Naive B cell (primary cell): ENCODE measurements around the gene MYEOV. TPM values are rescaled to one million over a fixed set of nuclear protein-coding genes. Genes with fewer than 3 reads are reported as not detected.

ENCODE experiments used
- ATAC-seq, 2 donors: fragments of 150-1000 bp; cut with Tn5 transposase; 2 replicates each; pipeline ENCODE4 v1.10.0; 2021; ENCODE audit warnings: low read depth in 2 of 2, mild to moderate bottlenecking in 2 of 2, moderate library complexity in 2 of 2
- DNase-seq: peaks from one replicate; pipeline ENCODE4 v3.0.0; 2022
- H3K27ac Mint-ChIP-seq, 6 donors: one replicate each; pipeline ENCODE4 v1.8.0; 2020 to 2022; ENCODE audit warnings: mild to moderate bottlenecking in 6 of 6, mixed read lengths in 6 of 6, moderate library complexity in 5 of 6, inconsistent platforms in 2 of 6
- H3K27me3 Mint-ChIP-seq, 3 donors: one replicate each; pipeline ENCODE4 v1.8.0; 2021 to 2022; ENCODE audit warnings: mixed read lengths in 3 of 3, mild to moderate bottlenecking in 1 of 3
- H3K36me3 Mint-ChIP-seq, 2 donors: one replicate each; pipeline ENCODE4 v1.8.0; 2020 to 2022; ENCODE audit warnings: mixed read lengths in 2 of 2, inconsistent platforms in 1 of 2, mild to moderate bottlenecking in 1 of 2
- H3K4me1 Mint-ChIP-seq, 3 donors: one replicate each; pipeline ENCODE4 v1.8.0; 2020 to 2022; ENCODE audit warnings: mixed read lengths in 3 of 3, inconsistent platforms in 1 of 3, mild to moderate bottlenecking in 1 of 3, moderate library complexity in 1 of 3
- H3K4me3 Mint-ChIP-seq, 8 donors: one replicate each; pipeline ENCODE4 v1.8.0; 2020 to 2022; ENCODE audit warnings: mild to moderate bottlenecking in 8 of 8, mixed read lengths in 8 of 8, moderate library complexity in 8 of 8, inconsistent platforms in 2 of 8
- H3K9me3 Mint-ChIP-seq, 7 donors: one replicate each; pipeline ENCODE4 v1.8.0; 2020 to 2022; ENCODE audit warnings: mixed read lengths in 7 of 7, mild to moderate bottlenecking in 5 of 7, inconsistent platforms in 2 of 7, moderate library complexity in 1 of 7
- polyA plus RNA-seq, 6 donors: library from polyadenylated mRNA; unstranded; fragments of 300-500 nt; fragmentation: Illumina TruSeq; gene quantifications; one replicate each; pipeline ENCODE4 v1.2.3, GENCODE V29; 2021; ENCODE audit warnings: low read depth in 6 of 6

MYEOV gene
- polyA plus RNA-seq, 6 donors from 2014 or later, result 0.25 TPM; not detected in 5

- DNase-seq, result no peak
- peaks cover 0 to 7% of the 10 kb centered on the region in 2 donors for H3K36me3 Mint-ChIP-seq
- H3K4me1 Mint-ChIP-seq, result peaks cover 15 to 27% (median 21%) of the 10 kb centered on the region in 3 donors
- H3K4me3 Mint-ChIP-seq, result peak overlapping the region in 2 of 8 donors; percentile 53 to 69
- no peak for ATAC-seq
- peak overlapping the region in 3 of 6 donors; percentile 90 to 95 (median 94) for H3K27ac Mint-ChIP-seq
- H3K9me3 Mint-ChIP-seq, result peaks cover 3 to 6% (median 4%) of the 10 kb centered on the region in 7 donors
- H3K27me3 Mint-ChIP-seq, result no peaks in the 10 kb centered on the region
Measured at GRCh38 chr11:69339041-69339733, 45.2 kb downstream of the MYEOV start.

- ATAC-seq (no peak), DNase-seq (no peak)
- Mint-ChIP-seq H3K4me1 (peaks cover 15 to 27% (median 21%) of the 10 kb centered on the region in 3 donors), H3K4me3 (peak overlapping the region in 1 of 8 donors; percentile 52), H3K27ac (peak overlapping the region in 1 of 6 donors; percentile 53), H3K27me3 (no peaks in the 10 kb centered on the region), H3K9me3 (peaks cover 4 to 10% (median 7%) of the 10 kb centered on the region in 7 donors), H3K36me3 (peaks cover 0 to 7% of the 10 kb centered on the region in 2 donors)
Measured at GRCh38 chr11:69339983-69340565, 46.1 kb downstream of the MYEOV start.

GRCh38 chr11:69342588-69343330, 48.8 kb downstream of the MYEOV start:
- peaks cover 4 to 12% (median 7%) of the 10 kb centered on the region in 7 donors for H3K9me3 Mint-ChIP-seq

GRCh38 chr11:69343401-69344321, 49.7 kb downstream of the MYEOV start:
- Mint-ChIP-seq H3K27ac (peak overlapping the region in 2 of 6 donors; percentile 88 to 92), H3K9me3 (peaks cover 4 to 19% (median 11%) of the 10 kb centered on the region in 7 donors), H3K4me1 (peaks cover 4 to 10% (median 5%) of the 10 kb centered on the region in 3 donors), H3K4me3 (no peak overlapping the region), H3K27me3 (no peaks in the 10 kb centered on the region), H3K36me3 (peaks cover 3 to 7% of the 10 kb centered on the region in 2 donors)
- no peak for DNase-seq
- ATAC-seq, result no peak

More at GRCh38 chr11:69342588-69343330, 48.8 kb downstream of the MYEOV start:
- H3K36me3 Mint-ChIP-seq, result peaks cover 0 to 7% of the 10 kb centered on the region in 2 donors
- no peak overlapping the region for H3K27ac Mint-ChIP-seq
- DNase-seq, result no peak
- ATAC-seq, result no peak
- H3K4me3 Mint-ChIP-seq, result peak overlapping the region in 1 of 8 donors; percentile 67
- H3K4me1 Mint-ChIP-seq, result peaks cover 7 to 16% (median 11%) of the 10 kb centered on the region in 3 donors
- H3K27me3 Mint-ChIP-seq, result no peaks in the 10 kb centered on the region

- no peak for ATAC-seq
Measured at GRCh38 chr11:69344570-69345145, 50.7 kb downstream of the MYEOV start.

More at GRCh38 chr11:69344570-69345145, 50.7 kb downstream of the MYEOV start:
- peaks cover 5 to 28% (median 17%) of the 10 kb centered on the region in 7 donors for H3K9me3 Mint-ChIP-seq
- H3K4me1 Mint-ChIP-seq, result peaks cover 0 to 2% (median 0%) of the 10 kb centered on the region in 3 donors
- DNase-seq, result no peak
- H3K27me3 Mint-ChIP-seq, result no peaks in the 10 kb centered on the region
- H3K27ac Mint-ChIP-seq, result peak overlapping the region in 2 of 6 donors; percentile 70 to 76
- no peak overlapping the region for H3K4me3 Mint-ChIP-seq
- peaks cover 3 to 11% of the 10 kb centered on the region in 2 donors for H3K36me3 Mint-ChIP-seq

Other genes starting within 250 kb of the MYEOV start
- gene TPCN2, start 245.2 kb upstream of the MYEOV start, polyA plus RNA-seq, result 10 to 100 TPM in 1 of 6 donors, 1 to 10 TPM in 5; 4.8 to 12.5 (median 6.9) TPM
- gene SMIM38, start 138.2 kb upstream of the MYEOV start, polyA plus RNA-seq, result not detected
- gene LINC01488, start 187.5 kb downstream of the MYEOV start, polyA plus RNA-seq, result not detected